ENCODE data around the gene PPFIBP1.

PPFIBP1 gene

DNA sequence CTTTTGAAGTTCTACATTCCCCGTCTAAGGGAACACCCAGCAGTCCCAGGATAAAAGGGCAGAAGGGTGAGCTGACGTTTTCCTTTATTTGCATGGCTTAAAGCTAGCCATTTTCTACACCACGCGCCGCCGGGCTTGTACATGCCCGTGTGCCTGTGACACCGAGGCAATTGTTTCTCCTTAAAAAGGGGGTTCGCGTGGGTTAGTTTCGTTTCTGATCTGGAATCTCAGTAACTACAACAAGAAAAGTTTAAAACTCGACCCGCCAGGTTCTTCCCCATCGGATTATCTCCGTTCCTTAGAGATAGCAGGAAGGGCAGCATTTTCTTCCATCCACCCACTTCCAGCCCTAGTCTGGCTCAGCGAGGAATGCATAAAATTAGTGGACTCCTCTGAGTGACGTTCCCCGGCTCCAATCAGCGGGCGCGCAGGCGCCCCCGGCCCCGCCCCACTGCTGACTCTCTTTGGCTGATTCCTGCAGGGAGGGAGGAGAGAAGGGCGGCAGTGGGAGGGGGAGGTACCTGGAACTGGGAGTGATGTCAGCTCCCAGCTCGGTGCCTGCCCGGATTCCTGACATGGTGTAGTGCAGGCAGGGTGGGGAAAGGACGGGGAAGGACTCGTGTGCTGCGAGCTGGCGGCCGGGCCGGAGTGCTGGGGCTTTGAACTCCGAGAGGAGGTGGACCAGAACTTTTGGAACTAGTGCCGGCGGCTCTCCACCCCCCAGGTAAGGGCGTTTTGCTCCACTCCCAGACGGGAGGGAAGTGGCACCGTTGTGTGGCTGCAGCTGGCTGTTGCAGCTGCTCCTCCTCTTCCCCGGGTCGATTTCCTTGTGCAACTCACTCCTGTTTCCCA, at the start of gene PPFIBP1:
TSS of gene PPFIBP1 (plus strand) at position 565 of the 852 bp plus-strand sequence. CDS start 109,191 bp downstream, outside the sequence.
- Mint-ChIP-seq H3K9me3 (no peaks in the 10 kb centered on the region), H3K4me3 (peak within 1 kb of the TSS; percentile 92), H3K27me3 (ENCODE audit: low read depth, poor library complexity) (no peaks in the 10 kb centered on the region), H3K36me3 (ENCODE audit: low read depth) (peaks cover 6% of the 10 kb centered on the region), H3K4me1 (peaks cover 79% of the 10 kb centered on the region), H3K27ac (peak within 1 kb of the TSS; percentile 86)
- TF ChIP-seq, protein P1, sequence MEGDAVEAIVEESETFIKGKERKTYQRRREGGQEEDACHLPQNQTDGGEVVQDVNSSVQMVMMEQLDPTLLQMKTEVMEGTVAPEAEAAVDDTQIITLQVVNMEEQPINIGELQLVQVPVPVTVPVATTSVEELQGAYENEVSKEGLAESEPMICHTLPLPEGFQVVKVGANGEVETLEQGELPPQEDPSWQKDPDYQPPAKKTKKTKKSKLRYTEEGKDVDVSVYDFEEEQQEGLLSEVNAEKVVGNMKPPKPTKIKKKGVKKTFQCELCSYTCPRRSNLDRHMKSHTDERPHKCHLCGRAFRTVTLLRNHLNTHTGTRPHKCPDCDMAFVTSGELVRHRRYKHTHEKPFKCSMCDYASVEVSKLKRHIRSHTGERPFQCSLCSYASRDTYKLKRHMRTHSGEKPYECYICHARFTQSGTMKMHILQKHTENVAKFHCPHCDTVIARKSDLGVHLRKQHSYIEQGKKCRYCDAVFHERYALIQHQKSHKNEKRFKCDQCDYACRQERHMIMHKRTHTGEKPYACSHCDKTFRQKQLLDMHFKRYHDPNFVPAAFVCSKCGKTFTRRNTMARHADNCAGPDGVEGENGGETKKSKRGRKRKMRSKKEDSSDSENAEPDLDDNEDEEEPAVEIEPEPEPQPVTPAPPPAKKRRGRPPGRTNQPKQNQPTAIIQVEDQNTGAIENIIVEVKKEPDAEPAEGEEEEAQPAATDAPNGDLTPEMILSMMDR (IDR thresholded peaks at IDR 0.05), result no peak
- DNase-seq, result peak; percentile 100

DNA sequence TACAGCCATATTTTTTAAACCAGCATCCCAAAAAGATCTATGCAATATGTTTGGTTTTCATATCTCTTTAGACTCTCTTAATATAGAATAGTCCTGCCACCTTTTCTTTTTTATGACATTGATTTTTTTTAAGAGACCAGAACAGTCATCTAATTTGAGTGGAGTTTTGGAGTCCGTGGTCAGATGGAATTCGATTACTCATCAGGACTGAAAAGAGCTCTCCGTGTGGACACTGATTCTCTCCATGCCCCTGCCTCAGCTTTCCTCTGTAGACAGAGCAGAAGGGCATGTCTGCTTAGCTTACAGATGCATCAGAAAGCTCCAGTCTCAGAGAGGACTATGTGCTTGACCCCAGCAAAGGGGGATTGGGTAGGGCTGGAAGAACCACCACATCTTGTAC, 49.7 kb upstream of the PPFIBP1 start:
- Mint-ChIP-seq H3K4me3 (no peak overlapping the region), H3K27ac (no peak overlapping the region), H3K36me3 (ENCODE audit: low read depth) (peaks cover 24% of the 10 kb centered on the region), H3K27me3 (ENCODE audit: low read depth, poor library complexity) (no peaks in the 10 kb centered on the region), H3K9me3 (peaks cover 40% of the 10 kb centered on the region), H3K4me1 (peaks cover 12% of the 10 kb centered on the region)
- DNase-seq, result no peak
- TF ChIP-seq, protein P1 (IDR thresholded peaks at IDR 0.05), result no peak

DNA sequence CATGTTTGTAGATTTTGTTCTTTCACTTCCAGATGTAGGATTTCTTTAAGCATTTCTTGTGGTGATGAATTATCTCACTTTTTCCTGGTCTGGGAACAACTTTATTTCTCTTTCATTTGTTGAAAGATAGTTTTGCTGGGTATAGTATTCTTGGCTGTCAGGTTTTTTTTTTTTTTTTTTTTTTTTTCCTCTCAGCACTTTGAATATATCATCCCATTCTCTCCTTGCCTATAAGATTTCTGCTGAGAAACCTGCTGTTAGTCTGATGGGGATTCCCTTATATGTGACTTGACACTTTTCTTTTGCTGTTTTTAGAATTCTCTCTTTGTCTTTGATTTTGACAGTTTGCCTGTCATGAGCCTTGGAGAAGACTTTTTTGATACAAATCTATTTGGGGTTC, 47.0 kb upstream of the PPFIBP1 start:
- H3K27ac Mint-ChIP-seq, result no peak overlapping the region
- peaks cover 47% of the 10 kb centered on the region for H3K9me3 Mint-ChIP-seq
- no peaks in the 10 kb centered on the region for H3K4me1 Mint-ChIP-seq
- DNase-seq, result no peak
- peaks cover 24% of the 10 kb centered on the region for H3K36me3 Mint-ChIP-seq (ENCODE audit: low read depth)
- H3K4me3 Mint-ChIP-seq, result no peak overlapping the region
- H3K27me3 Mint-ChIP-seq (ENCODE audit: low read depth, poor library complexity), result no peaks in the 10 kb centered on the region
- TF ChIP-seq, protein P1 (IDR thresholded peaks at IDR 0.05), result no peak

DNA sequence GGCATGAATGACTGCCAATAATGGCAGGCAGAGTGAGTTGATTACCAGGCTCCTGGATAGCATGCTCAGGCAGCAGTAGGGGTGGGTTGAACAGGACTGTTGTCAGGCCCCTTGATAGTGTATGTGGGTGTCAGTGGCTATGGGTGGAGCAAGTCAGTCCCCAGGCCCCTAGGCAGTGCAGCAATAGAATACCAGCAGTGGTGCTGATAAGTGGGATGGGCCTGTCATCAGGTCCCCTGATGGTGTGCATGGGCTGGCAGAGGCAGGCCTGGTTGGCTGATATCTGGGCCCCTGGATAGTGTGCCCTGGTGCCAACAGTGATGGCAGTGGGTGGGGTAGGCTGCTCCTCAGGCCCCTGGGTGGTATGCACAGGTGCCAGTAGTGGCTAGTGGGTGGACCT, 45.1 kb upstream of the PPFIBP1 start:
- Mint-ChIP-seq H3K27me3 (ENCODE audit: low read depth, poor library complexity) (no peaks in the 10 kb centered on the region), H3K9me3 (peaks cover 47% of the 10 kb centered on the region), H3K27ac (no peak overlapping the region), H3K36me3 (ENCODE audit: low read depth) (peaks cover 24% of the 10 kb centered on the region), H3K4me3 (no peak overlapping the region), H3K4me1 (no peaks in the 10 kb centered on the region)
- TF ChIP-seq, protein P1 (IDR thresholded peaks at IDR 0.05), result no peak
- no peak for DNase-seq

DNA sequence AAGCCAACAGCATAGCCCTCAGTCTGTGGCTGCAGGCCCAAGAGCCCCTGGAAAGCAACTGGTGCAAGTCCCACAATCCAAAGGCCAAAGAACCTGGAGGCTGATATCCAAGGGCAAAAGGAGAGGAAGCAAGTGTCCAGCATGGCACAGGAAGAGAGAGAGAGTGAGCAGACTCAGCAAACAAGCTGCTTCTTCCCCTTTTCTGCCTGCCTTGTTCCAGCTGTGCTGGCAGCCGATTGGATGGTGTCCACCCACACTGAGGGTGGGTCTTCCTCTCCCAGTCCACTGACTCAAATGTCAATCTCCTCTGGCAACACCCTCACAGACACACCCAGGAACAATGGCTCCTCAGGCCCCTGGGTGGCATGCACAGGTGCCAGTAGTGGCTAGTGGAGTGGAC, 44.0 kb upstream of the PPFIBP1 start:
- Mint-ChIP-seq H3K36me3 (ENCODE audit: low read depth) (peaks cover 24% of the 10 kb centered on the region), H3K27ac (no peak overlapping the region), H3K4me3 (no peak overlapping the region), H3K9me3 (peaks cover 38% of the 10 kb centered on the region), H3K4me1 (no peaks in the 10 kb centered on the region), H3K27me3 (ENCODE audit: low read depth, poor library complexity) (no peaks in the 10 kb centered on the region)
- TF ChIP-seq, protein P1 (IDR thresholded peaks at IDR 0.05), result no peak
- no peak for DNase-seq

DNA sequence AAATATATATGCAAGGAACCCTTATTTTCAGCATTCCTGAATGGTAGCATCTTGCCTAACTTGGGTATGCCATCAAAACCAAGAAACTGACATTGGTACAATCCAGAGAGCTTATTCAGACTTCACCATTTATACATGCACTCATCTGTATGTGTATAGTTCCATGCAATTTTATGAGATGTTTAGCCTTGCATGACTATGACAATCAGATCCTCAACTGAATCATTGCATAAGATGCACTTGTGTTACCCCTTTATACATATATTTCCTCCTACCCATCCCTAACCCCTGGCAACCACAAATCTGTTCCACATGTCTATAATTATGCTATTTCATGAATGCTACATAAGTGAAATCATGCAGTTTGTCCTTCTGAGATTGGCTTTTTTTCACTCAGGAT, 37.0 kb upstream of the PPFIBP1 start:
- no peak overlapping the region for H3K27ac Mint-ChIP-seq
- no peaks in the 10 kb centered on the region for H3K36me3 Mint-ChIP-seq (ENCODE audit: low read depth)
- DNase-seq, result no peak
- H3K27me3 Mint-ChIP-seq (ENCODE audit: low read depth, poor library complexity), result no peaks in the 10 kb centered on the region
- H3K9me3 Mint-ChIP-seq, result peaks cover 5% of the 10 kb centered on the region
- no peaks in the 10 kb centered on the region for H3K4me1 Mint-ChIP-seq
- TF ChIP-seq, protein P1 (IDR thresholded peaks at IDR 0.05), result no peak
- H3K4me3 Mint-ChIP-seq, result no peak overlapping the region
